HG03025 (cell line): ENCODE results near the gene GRIN3A.
"Not testable (repeated sequence)": the region's sequence is repeated elsewhere in the genome, so short reads cannot be mapped to it uniquely, and the experiment has no call there.

Experiments used
- ATAC-seq: cut with Tn5 transposase; IDR thresholded peaks from one replicate; pipeline ENCODE4 v1.9.1; 2021; ENCODE audit warnings: mild to moderate bottlenecking, moderate library complexity; ENCODE audit not compliant: unreplicated experiment, low FRiP score

GRIN3A gene

GRCh38 chr9:101635473-101635872, 103.0 kb downstream of the GRIN3A start:
- no peak for ATAC-seq

- no peak for ATAC-seq
These were observed 103.6 kb downstream of the GRIN3A start for GRCh38 chr9:101634741-101635409.

GRCh38 chr9:101632611-101633010, 105.8 kb downstream of the GRIN3A start:
- ATAC-seq: no peak

GRCh38 chr9:101631892-101632291, 106.6 kb downstream of the GRIN3A start:
- no peak for ATAC-seq

- no peak for ATAC-seq
These were observed 108.8 kb downstream of the GRIN3A start for GRCh38 chr9:101629636-101630035.

GRCh38 chr9:101628173-101628572, 110.3 kb downstream of the GRIN3A start:
- ATAC-seq: no peak

- no peak for ATAC-seq
These were observed 112.2 kb downstream of the GRIN3A start for GRCh38 chr9:101626295-101626694.

GRCh38 chr9:101625876-101626275, 112.6 kb downstream of the GRIN3A start:
- ATAC-seq: no peak

- no peak for ATAC-seq
These were observed 118.0 kb downstream of the GRIN3A start for GRCh38 chr9:101620452-101620851.

- no peak for ATAC-seq
These were observed 119.7 kb downstream of the GRIN3A start for GRCh38 chr9:101618698-101619097.

- no peak for ATAC-seq
These were observed 132.9 kb downstream of the GRIN3A start for GRCh38 chr9:101605547-101605946.

- ATAC-seq: no peak
These were observed 134.2 kb downstream of the GRIN3A start for GRCh38 chr9:101604296-101604695.

GRCh38 chr9:101601904-101602765, 136.3 kb downstream of the GRIN3A start:
- peak; percentile 81 for ATAC-seq

- no peak for ATAC-seq
These were observed 143.7 kb downstream of the GRIN3A start, which contains the start of gene PPP3R2 for GRCh38 chr9:101594796-101595195. Gene PPP3R2, minus strand, starts transcription at chr9:101594969. Its CDS starts 48 bp downstream, at chr9:101594921.

GRCh38 chr9:101593345-101593744, 145.1 kb downstream of the GRIN3A start:
- ATAC-seq: no peak

GRCh38 chr9:101592788-101593187, 145.7 kb downstream of the GRIN3A start:
- ATAC-seq: no peak

- ATAC-seq: no peak
These were observed 146.5 kb downstream of the GRIN3A start for GRCh38 chr9:101591787-101592446.

- no peak for ATAC-seq
These were observed 147.5 kb downstream of the GRIN3A start for GRCh38 chr9:101590901-101591300.

- not testable (repeated sequence) for ATAC-seq
These were observed 148.4 kb downstream of the GRIN3A start for GRCh38 chr9:101590074-101590473.

- ATAC-seq: no peak
These were observed 151.0 kb downstream of the GRIN3A start for GRCh38 chr9:101587332-101588043.

GRCh38 chr9:101586651-101587050, 151.8 kb downstream of the GRIN3A start:
- no peak for ATAC-seq
